HepG2 (cell line): Measurements from ENCODE around the gene WTAP. TPM values are rescaled to one million over a fixed set of nuclear protein-coding genes. Genes with fewer than 3 reads are reported as not detected.
A peak's percentile ranks its signal among the peaks of the same experiment; 100 is the strongest.

Experiments used
- CEBPG ChIP-seq: IDR thresholded peaks from 2 replicates; pipeline ENCODE4 v1.6.1; 2016
- CERS6 ChIP-seq: sonication (generic); formaldehyde crosslinking; IDR thresholded peaks from 2 replicates; pipeline ENCODE4 v1.5.0; 2020; ENCODE audit warnings: missing genetic modification reagents
- EP300 ChIP-seq, 3 experiments: sonication (generic) in 1 of 3; formaldehyde crosslinking in 1 of 3; IDR thresholded peaks; 2 replicates each; pipeline versions ENCODE4 v1.5.1 to v1.6.1; 2011 to 2020; ENCODE audit warnings: low read depth in 2 of 3, low read length in 2 of 3, borderline replicate concordance in 1 of 3, improper control_type of control experiment in 1 of 3, mild to moderate bottlenecking in 1 of 3, missing genetic modification reagents in 1 of 3, moderate library complexity in 1 of 3
- ETV5 ChIP-seq: IDR thresholded peaks from 2 replicates; pipeline ENCODE4 v1.6.1; 2018; ENCODE audit warnings: missing biosample characterization, missing genetic modification reagents, inconsistent platforms, borderline replicate concordance
- FOXP1 ChIP-seq, 2 experiments: fragments of 450-650 bp in 1 of 2; IDR thresholded peaks; 2 replicates each; pipeline ENCODE4 v1.6.1; 2017 to 2018; ENCODE audit warnings: antibody characterized with exemption in 1 of 2
- NFRKB ChIP-seq: fragments of 450-650 bp; IDR thresholded peaks from 2 replicates; pipeline ENCODE4 v1.6.1; 2017
- NR2F1 ChIP-seq, 2 experiments: fragments of 450-650 bp in 1 of 2; formaldehyde crosslinking in 1 of 2; IDR thresholded peaks; 2 replicates each; pipeline versions ENCODE4 v1.5.0 to v1.6.1; 2016 to 2020; ENCODE audit warnings: mild to moderate bottlenecking in 1 of 2, missing compliant biosample characterization in 1 of 2, missing genetic modification reagents in 1 of 2, moderate library complexity in 1 of 2
- NR2F6 ChIP-seq, 2 experiments: IDR thresholded peaks; 2 replicates each; pipeline ENCODE4 v1.6.1; 2016; ENCODE audit warnings: antibody characterized with exemption in 1 of 2, mild to moderate bottlenecking in 1 of 2
- PITX1 ChIP-seq: sonication (generic); formaldehyde crosslinking; IDR thresholded peaks from 2 replicates; pipeline ENCODE4 v1.5.1; 2020; ENCODE audit warnings: mild to moderate bottlenecking, missing genetic modification reagents
- STAG1 ChIP-seq: sonication (generic); formaldehyde crosslinking; IDR thresholded peaks from 2 replicates; pipeline ENCODE4 v1.4.0; 2020; ENCODE audit warnings: missing genetic modification reagents
- ZBTB34 ChIP-seq: sonication (generic); formaldehyde crosslinking; IDR thresholded peaks from 2 replicates; pipeline ENCODE4 v1.8.0; 2022; ENCODE audit warnings: mild to moderate bottlenecking, missing genetic modification reagents
- ZNF121 ChIP-seq: sonication (generic); formaldehyde crosslinking; IDR thresholded peaks from 2 replicates; pipeline ENCODE4 v1.5.0; 2020; ENCODE audit warnings: mild to moderate bottlenecking, missing genetic modification reagents
- ZNF260 ChIP-seq: sonication (generic); formaldehyde crosslinking; IDR thresholded peaks from 2 replicates; pipeline ENCODE4 v1.4.0; 2020; ENCODE audit warnings: missing genetic modification reagents, low read depth, mild to moderate bottlenecking, borderline replicate concordance
- ZNF343 ChIP-seq: sonication (generic); formaldehyde crosslinking; IDR thresholded peaks from 2 replicates; pipeline ENCODE4 v1.4.0; 2020; ENCODE audit warnings: mild to moderate bottlenecking, missing genetic modification reagents
- ZNF468 ChIP-seq: sonication (generic); formaldehyde crosslinking; IDR thresholded peaks from 2 replicates; pipeline ENCODE4 v1.8.0; 2022; ENCODE audit warnings: mild to moderate bottlenecking, moderate library complexity, missing genetic modification reagents
- ZNF547 ChIP-seq: sonication (generic); formaldehyde crosslinking; IDR thresholded peaks from 2 replicates; pipeline ENCODE4 v1.5.1; 2020; ENCODE audit warnings: mild to moderate bottlenecking, missing genetic modification reagents
- ZNF761 ChIP-seq: sonication (generic); formaldehyde crosslinking; conservative IDR thresholded peaks from 2 replicates; pipeline ENCODE4 v1.4.0; 2020; ENCODE audit warnings: mild to moderate bottlenecking, missing genetic modification reagents
- ZXDC ChIP-seq: sonication (generic); formaldehyde crosslinking; IDR thresholded peaks from 2 replicates; pipeline ENCODE4 v1.5.0; 2020; ENCODE audit warnings: mild to moderate bottlenecking, missing genetic modification reagents
- polyA plus RNA-seq, 8 experiments: library from polyadenylated mRNA; depleted of rRNA in 3 of 8; stranded (reverse) in 7 of 8; unstranded in 1 of 8; fragments of >200 nt; fragmentation: Illumina TruSeq in 4 of 8; extraction: Trizol in 4 of 8; gene quantifications; 2 replicates each; pipeline versions ENCODE4 v1.2.1 to v1.2.3, GENCODE V29; 2011 to 2016; ENCODE audit warnings: low read depth in 4 of 8, missing spikeins in 1 of 8, mixed read lengths in 1 of 8; ENCODE audit not compliant: insufficient read depth in 1 of 8
- total RNA-seq, 5 experiments: library from RNA; depleted of rRNA; stranded (reverse); fragments of >200 nt; fragmentation: Illumina TruSeq; extraction: Trizol; gene quantifications; 2 replicates each; pipeline ENCODE4 v1.2.3, GENCODE V29; 2016; ENCODE audit warnings: low read depth in 1 of 5
- TF ChIP-seq, protein P1 (sequence below): sonication (generic); formaldehyde crosslinking; IDR thresholded peaks from 2 replicates; pipeline ENCODE4 v1.4.0; 2020; ENCODE audit warnings: missing genetic modification reagents, borderline replicate concordance
- TF ChIP-seq, protein P2 (sequence below): sonication (generic); formaldehyde crosslinking; IDR thresholded peaks from 2 replicates; pipeline ENCODE4 v1.8.0; 2022; ENCODE audit warnings: mild to moderate bottlenecking, missing genetic modification reagents, moderate library complexity

Gene WTAP
- total and polyA plus RNA-seq, 2 of the 13 experiments (the other 11 are each of a cell fraction or from before 2014, with no cell fraction given) = 31.6 to 167 TPM

GRCh38 chr6:159693128-159693893 is 34.0 kb upstream of the WTAP start, which contains the start of gene SOD2 (continued):
- TF ChIP-seq ZXDC (CRISPR knock-in tag) (peak; percentile 90), NR2F1 (CRISPR knock-in tag; IDR thresholded peaks at IDR 0.05) (peak; percentile 52 to 73; a peak in 3 of 4 replicates), PITX1 (CRISPR knock-in tag) (peak; percentile 29; the same call in 1 of the 2 replicates), ZNF260 (no peak), ZBTB34 (CRISPR knock-in tag) (peak; percentile 18; the same call in 1 of the 2 replicates), CEBPG (CRISPR knock-in tag) (peak; percentile 47; the same call in 1 of the 2 replicates), ZNF761 (CRISPR knock-in tag) (peak; percentile 95), FOXP1 (IDR thresholded peaks at IDR 0.05) (no peak), FOXP1 (CRISPR knock-in tag; IDR thresholded peaks at IDR 0.05) (peak; percentile 22; the same call in 1 of the 2 replicates), STAG1 (no peak; the same call in 1 of the 2 replicates), ETV5 (CRISPR knock-in tag) (no peak; the same call in 1 of the 2 replicates), EP300 (IDR thresholded peaks at IDR 0.05; ENCODE audit: low read depth in 2 of 2, low read length in 2 of 2) (peak; percentile 23 to 37; a peak in 2 of 4 replicates), EP300 (CRISPR knock-in tag; IDR thresholded peaks at IDR 0.05; ENCODE audit: borderline replicate concordance) (peak; percentile 37), ZNF121 (CRISPR knock-in tag) (peak; percentile 81), NFRKB (no peak), CERS6 (CRISPR knock-in tag) (no peak), ZNF547 (peak; percentile 97), NR2F6 (IDR thresholded peaks at IDR 0.05) (peak; percentile 44; the same call in 1 of the 2 replicates), NR2F6 (CRISPR knock-in tag; IDR thresholded peaks at IDR 0.05) (peak; percentile 66; the same call in 1 of the 2 replicates), ZNF468 (CRISPR knock-in tag) (0 out of 2 replicates have a peak, but pooled peaks have one; percentile 91), ZNF343 (CRISPR knock-in tag) (peak; percentile 61; the same call in 1 of the 2 replicates)
- TF ChIP-seq, protein P1, sequence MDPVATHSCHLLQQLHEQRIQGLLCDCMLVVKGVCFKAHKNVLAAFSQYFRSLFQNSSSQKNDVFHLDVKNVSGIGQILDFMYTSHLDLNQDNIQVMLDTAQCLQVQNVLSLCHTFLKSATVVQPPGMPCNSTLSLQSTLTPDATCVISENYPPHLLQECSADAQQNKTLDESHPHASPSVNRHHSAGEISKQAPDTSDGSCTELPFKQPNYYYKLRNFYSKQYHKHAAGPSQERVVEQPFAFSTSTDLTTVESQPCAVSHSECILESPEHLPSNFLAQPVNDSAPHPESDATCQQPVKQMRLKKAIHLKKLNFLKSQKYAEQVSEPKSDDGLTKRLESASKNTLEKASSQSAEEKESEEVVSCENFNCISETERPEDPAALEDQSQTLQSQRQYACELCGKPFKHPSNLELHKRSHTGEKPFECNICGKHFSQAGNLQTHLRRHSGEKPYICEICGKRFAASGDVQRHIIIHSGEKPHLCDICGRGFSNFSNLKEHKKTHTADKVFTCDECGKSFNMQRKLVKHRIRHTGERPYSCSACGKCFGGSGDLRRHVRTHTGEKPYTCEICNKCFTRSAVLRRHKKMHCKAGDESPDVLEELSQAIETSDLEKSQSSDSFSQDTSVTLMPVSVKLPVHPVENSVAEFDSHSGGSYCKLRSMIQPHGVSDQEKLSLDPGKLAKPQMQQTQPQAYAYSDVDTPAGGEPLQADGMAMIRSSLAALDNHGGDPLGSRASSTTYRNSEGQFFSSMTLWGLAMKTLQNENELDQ (CRISPR knock-in tag) = no peak
- TF ChIP-seq, protein P2, sequence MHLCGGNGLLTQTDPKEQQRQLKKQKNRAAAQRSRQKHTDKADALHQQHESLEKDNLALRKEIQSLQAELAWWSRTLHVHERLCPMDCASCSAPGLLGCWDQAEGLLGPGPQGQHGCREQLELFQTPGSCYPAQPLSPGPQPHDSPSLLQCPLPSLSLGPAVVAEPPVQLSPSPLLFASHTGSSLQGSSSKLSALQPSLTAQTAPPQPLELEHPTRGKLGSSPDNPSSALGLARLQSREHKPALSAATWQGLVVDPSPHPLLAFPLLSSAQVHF (CRISPR knock-in tag) = peak; percentile 46; the same call in 1 of the 2 replicates
